SK-N-DZ (cell line): Measurements from ENCODE around the gene FAM169A. TPM values are rescaled to one million over a fixed set of nuclear protein-coding genes. Genes with fewer than 3 reads are reported as not detected.
A peak's percentile ranks its signal among the peaks of the same experiment; 100 is the strongest.
"Not testable (repeated sequence)": the region's sequence is repeated elsewhere in the genome, so short reads cannot be mapped to it uniquely, and the experiment has no call there.

Experiments
- DNase-seq: peaks from one replicate; pipeline ENCODE4 v3.0.0-alpha.2; 2015; ENCODE audit warnings: low spot score
- polyA plus RNA-seq, 2 experiments: library from polyadenylated mRNA; depleted of rRNA; stranded (reverse); fragments of >200 nt; gene quantifications; 2 replicates each; pipeline ENCODE4 v1.2.3, GENCODE V29; 2014

FAM169A gene, protein sequence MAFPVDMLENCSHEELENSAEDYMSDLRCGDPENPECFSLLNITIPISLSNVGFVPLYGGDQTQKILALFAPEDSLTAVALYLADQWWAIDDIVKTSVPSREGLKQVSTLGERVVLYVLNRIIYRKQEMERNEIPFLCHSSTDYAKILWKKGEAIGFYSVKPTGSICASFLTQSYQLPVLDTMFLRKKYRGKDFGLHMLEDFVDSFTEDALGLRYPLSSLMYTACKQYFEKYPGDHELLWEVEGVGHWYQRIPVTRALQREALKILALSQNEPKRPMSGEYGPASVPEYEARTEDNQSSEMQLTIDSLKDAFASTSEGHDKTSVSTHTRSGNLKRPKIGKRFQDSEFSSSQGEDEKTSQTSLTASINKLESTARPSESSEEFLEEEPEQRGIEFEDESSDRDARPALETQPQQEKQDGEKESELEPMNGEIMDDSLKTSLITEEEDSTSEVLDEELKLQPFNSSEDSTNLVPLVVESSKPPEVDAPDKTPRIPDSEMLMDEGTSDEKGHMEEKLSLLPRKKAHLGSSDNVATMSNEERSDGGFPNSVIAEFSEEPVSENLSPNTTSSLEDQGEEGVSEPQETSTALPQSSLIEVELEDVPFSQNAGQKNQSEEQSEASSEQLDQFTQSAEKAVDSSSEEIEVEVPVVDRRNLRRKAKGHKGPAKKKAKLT
- 11.2 and 12.0 TPM in 2 replicates for polyA plus RNA-seq (2014; cell fraction: cytosol; rRNA removed)
- 16.5 and 17.6 TPM in 2 replicates for polyA plus RNA-seq (2014; cell fraction: nucleus; rRNA removed)

DNA sequence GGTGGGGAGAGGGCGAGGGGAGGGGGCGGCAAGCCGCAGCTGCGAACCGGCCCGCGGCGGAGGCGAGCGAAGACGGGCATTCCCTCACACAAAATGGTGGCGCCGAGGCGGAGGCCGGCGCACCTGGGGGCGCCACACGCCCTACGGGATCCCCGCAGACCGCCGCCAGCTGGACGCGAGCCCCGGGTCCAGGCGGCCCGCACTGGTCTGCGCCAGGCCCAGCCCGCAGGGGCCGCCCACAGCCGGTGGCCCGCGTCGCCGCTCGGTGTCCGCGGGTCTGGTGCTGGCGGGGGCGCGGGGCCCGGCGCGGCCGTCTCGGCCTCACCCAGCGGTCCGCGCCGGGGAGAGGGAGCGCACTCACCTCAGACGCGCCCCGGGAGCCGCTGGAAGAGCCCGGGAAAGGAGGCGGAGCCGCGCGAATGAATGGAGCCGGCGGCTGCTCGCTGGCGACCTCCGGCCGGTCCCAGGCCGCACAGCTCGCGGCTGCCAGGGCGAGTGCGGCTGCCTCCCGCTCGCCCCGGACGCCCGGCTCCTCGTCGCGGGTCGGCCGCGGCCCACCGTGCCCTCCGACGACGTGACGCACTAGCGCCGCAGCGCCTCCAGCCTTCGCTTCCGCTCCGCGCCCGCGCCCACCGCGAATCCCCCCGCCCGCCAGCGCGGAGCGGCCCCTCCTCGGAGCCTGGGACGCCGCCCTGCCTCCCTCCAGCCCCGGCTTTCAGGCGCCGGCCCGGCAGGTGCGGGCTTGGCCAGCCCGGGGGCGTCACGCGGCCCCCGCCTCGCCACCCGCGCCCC is at the start of gene FAM169A:
Gene FAM169A, minus strand, starts transcription at position 584 of the 792 bp plus-strand sequence. CDS start 24,711 bp downstream, outside the sequence.
- peak; percentile 45 for DNase-seq

DNA sequence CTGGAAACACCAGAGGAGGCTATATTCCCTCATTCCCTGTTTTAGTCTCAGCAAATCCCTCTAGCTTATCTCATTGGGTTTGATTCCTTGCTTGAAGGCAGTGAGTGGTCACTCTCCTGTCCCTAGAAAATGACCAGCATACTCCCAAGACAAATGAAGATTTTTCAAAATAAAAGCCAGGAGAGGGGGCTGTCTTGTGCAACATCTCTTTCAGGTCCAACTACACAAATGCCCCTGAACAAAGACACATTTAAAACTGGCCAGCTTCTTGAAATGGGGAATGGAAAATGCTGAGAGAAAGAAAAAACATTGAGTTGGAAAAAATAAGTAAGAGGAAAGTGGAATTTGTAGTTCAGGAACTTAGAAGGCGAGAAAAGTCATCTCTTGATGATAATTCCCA is 49.3 kb upstream of the FAM169A start:
- DNase-seq = no peak

DNA sequence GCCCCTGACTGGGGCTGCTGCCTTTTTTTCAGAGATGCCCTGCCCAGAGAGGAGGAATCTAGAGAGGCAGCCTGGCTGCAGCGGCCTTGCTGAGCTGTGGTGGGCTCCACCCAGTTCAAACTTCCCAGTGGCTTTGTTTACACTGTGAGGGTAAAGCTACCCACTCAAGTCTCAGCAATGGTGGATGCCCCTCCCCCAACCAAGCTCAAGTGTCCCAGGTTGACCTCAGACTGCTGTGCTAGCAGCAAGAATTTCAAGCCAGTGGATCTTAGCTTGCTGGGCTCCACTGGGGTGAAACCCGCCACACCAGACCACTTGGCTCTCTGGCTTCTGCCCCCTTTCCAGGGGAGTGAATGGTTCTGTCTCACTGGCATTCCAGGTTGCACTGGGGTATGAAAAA is 45.2 kb upstream of the FAM169A start:
- DNase-seq = not testable (repeated sequence)

DNA sequence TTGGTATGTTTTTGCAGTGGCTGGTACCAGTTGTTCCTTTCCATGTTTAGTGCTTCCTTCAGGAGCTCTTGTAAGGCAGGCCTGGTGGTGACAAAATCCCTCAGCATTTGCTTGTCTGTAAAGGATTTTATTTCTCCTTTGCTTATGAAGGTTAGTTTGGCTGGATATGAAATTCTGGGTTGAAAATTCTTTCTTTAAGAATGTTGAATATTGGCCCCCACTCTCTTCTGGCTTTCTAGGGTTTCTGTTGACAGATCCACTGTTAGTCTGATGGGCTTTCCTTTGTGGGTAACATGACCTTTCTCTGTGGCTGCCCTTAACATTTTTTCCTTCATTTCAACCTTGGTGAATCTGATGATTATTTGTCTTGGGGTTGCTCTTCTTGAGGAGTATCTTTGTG is 43.7 kb upstream of the FAM169A start:
- not testable (repeated sequence) for DNase-seq

DNA sequence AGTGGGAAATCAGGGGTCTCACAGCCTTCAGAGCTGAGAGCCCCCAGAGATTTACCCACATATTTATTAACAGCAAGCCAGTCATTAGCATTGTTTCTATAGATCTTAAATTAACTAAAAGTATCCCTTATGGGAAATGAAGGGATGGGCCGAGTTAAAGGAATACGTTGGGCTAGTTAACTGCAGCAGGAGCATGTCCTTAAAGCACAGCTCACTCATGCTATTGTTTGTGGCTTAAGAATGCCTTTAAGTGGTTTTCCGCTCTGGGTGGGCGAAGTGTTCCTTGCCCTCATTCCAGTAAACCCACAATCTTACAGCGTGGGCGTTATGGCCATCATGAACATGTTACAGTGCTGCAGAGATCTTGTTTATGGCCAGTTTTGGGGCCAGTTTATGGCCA is 42.0 kb upstream of the FAM169A start:
- not testable (repeated sequence) for DNase-seq

DNA sequence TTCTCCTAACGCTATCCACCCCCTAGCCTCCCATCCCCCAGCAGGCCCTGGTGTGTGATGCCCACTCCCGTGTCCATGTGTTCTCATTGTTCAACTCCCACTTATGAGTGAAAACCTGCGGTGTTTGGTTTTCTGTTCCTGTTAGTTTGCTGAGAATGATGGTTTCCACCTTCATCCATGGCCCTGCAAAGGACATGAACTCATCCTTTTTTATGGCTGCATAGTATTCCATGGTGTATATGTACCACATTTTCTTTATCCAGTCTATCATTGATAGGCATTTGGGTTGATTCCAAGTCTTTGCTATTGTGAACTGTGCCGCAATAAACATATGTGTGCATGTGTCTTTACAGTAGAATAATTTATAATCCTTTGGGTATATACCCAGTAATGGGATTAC is 38.5 kb upstream of the FAM169A start:
- not testable (repeated sequence) for DNase-seq

DNA sequence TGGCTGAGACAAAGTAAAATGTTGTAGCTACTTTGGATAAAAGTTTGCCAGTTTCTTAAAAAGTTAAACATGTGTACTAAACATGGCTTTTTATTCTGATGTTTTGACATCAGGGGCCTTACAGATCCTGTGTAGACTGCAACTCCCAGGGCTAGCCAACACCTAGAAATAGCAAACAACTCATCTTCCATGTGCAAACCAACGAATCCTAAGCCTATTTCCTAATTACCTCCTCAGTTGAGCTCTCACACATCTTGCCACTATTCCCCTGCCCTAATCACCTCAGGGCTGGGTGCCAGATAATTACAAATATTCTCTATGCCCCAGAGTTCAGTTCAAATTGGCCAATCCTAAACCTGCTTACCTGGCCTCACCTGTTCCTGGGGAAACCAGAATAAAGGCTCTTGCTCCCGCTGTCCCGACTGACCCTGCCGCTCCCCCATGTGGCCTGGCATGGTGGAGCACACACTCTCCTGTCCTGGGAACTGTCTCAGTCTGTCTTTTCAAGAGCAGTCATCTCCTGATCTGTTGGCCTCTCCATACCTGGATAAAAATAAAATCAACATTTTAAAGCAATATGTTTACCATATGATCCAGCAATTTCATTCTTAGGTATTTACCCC is 37.1 kb upstream of the FAM169A start:
- DNase-seq = peak; percentile 30

DNA sequence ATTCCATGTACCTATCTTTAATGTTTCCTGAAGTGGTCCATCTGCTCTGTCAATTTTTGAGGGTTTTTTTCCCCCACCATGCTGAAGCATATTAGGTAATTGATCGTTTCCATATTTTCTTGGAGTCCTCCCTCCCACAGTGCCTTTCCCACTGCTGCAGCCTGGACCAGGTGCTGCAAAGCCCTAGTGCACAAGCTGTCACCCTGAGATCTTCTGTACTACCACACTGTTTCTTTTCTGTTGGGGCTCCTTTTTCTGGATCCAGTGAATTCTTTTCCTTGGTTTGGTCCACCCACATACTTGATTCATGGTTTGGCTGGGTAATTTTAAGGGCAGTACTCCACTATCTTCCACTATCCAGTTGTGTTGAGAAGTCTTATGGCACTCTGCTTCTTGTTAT is 30.9 kb upstream of the FAM169A start:
- DNase-seq = no peak

DNA sequence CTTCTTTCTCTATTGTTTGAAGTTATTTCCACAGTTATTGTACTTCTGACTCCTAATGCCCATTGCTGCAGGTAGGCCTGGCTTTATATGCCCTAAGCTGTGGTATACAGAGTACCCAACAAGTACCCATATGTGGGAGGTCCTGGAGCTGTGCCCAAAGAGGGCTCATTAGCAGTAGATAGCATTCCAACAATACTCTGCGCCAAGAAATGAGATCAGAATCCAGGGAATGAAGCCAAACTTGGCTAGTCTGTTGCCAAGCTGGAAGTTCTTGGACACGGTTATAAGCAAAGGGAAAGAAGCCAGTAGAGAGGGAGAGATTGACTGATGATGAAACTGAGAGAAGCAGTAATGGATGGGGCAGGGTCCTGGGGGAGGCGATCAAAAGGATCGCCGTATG is 29.7 kb upstream of the FAM169A start:
- DNase-seq = no peak

DNA sequence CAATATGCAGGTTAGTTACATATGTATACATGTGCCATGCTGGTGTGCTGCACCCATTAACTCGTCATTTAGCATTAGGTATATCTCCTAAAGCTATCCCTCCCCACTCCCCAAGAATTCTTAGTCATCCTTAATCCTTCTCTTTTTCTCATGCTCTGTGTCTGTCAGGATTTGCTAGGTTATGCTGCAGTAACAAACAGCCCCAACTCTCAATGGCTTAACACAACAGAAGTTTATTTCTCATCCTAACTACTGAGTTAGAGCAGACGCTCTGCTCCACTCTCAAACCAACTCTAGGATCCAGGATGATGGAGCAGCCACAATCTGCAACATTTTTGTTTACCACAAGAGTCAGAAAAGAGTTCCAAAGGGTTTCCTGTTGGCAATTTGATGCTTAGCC is 28.2 kb upstream of the FAM169A start:
- no peak for DNase-seq

DNA sequence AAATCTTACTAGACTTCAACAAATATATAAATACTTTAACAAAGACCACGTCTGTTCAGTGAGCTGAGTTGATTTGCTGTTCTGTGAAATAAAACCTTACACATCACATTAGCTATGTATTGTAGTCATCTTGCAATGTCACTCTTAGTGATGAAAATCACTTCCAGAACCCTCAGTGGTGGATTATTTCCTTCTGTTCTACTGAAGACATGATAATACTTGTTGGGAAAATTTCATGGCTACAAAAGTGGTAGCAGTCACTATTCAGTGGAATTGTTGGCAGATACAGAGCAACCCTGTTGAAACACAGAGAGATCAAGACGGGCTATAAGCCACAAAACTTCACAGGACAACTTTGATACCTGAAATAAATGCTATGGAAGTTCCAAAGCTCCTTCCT is 26.7 kb upstream of the FAM169A start:
- no peak for DNase-seq

DNA sequence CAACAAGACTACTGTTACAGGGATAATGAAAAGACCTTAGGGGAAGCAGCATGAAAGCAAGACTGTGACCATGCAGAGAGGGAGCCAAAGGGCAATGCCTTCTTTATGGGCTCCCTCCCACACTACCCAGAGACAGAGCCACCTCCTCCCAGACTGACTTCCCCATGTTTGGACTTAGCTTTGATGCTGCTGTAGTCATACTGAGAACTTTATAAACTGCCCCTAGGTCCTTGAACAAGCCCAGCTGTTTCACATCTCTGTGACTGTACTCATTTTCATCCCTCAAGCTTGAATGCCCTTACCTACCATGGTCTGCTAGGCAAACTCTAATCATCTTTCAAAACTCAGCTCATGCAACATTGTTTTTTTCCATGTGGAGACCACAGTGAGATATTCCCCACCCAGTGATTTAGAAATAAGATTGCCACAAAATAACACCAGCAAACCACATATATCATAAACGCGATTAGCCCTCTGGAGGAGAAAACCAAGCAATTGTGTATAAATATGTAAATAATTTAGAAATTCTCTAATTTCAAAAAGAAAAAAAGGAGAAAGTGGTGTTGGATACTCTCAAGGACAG is 23.4 kb upstream of the FAM169A start:
- DNase-seq = no peak

DNA sequence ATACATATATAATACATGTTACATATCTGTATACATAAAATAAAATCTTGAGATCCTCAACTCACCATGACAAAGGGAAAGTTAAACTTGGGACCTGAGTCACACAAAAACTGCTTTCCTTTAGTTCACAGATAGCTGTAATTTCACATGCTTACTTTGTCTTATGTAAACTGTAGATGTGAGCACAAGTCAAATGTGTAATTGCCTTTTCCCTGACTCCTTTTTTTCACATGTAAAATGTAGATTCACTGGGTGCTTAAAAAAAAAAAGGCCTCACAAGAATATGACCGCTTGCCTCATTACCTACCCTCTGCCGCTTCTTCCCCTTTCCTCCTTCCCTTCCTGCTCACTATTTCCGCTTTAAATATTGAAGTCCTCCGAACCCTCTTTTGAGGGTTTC is 21.9 kb upstream of the FAM169A start:
- DNase-seq = no peak

DNA sequence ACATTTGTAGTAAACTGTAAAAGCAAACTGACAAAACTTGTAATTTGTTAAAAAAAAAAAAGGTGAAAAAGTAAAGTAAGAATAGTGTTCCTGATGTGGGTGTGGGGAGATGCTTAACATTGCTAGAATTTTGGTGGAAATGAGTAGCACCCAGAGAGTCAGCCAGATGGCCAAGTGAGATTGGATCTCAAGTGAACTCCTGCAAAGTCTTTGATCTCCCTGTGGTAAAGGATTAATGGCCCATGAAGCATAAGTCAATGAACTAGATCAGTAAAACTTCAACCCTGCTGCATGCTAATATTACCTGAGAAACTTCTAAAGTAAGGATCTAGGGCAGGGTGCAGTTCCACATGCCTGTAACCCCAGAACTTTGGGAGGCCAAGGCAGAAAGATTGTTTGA is 19.0 kb upstream of the FAM169A start:
- DNase-seq = no peak

DNA sequence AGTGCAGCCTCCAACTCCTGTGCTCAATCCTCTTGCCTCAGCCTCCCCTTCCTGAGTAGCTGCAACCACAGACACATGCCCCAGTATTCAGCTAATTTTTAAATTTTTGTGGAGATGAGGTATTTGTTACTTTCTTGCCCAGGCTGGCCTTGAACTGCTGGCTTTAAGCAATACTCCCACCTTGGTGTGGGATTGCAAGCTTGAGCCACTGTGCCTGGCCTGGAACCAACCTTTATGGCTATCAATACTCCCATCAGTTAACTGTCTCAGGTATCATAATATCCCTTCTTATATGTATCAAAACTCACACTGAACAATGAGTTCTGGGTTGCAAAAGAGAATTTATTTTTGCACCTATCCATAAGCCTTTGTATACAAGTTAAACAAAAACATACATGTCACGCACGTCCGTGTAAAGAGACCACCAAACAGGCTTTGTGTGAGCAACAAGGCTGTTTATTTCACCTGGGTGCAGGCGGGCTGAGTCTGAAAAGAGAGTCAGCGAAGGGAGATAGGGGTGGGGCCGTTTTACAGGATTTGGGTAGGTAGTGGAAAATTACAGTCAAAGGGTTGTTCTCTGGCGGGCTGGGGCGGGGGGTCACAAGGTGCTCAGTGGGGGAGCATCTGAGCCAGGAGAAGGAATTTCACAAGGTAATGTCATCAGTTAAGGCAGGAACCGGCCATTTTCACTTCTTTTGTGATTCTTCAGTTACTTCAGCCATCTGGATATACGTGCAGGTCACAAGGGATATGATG is 16.4 kb upstream of the FAM169A start:
- DNase-seq = not testable (repeated sequence)

DNA sequence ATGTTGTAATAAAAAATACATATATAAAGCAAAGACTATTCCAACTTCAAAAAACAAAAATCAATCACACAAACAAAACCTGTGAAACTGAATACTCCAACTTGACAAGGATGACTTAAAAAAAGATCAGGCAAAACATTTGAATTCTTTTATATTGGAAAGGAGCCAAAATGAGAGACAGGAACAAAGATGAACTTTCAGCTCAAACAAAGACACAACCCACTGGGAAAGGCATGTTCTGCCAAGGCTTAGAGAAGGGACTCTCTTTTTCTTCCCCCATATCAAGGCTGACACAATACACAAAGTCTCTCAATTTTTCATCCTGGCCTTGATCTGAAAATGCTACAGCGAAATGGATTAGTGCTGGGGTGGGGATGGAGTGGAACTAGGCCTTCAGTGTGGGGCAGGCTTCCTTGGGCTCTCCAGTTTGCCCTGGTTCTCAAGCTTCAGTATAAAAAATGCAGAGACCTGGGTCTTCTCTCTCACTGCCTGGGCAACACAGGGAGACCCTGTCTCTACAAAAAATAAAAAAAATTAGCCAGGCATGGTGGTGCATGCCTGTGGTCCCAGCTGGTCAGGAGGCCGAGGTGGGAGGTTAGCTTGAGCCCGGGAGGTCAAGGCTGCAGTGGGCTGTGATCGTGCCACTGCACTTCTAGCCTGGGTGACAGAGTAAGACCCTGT is 11.6 kb upstream of the FAM169A start:
- no peak for DNase-seq

DNA sequence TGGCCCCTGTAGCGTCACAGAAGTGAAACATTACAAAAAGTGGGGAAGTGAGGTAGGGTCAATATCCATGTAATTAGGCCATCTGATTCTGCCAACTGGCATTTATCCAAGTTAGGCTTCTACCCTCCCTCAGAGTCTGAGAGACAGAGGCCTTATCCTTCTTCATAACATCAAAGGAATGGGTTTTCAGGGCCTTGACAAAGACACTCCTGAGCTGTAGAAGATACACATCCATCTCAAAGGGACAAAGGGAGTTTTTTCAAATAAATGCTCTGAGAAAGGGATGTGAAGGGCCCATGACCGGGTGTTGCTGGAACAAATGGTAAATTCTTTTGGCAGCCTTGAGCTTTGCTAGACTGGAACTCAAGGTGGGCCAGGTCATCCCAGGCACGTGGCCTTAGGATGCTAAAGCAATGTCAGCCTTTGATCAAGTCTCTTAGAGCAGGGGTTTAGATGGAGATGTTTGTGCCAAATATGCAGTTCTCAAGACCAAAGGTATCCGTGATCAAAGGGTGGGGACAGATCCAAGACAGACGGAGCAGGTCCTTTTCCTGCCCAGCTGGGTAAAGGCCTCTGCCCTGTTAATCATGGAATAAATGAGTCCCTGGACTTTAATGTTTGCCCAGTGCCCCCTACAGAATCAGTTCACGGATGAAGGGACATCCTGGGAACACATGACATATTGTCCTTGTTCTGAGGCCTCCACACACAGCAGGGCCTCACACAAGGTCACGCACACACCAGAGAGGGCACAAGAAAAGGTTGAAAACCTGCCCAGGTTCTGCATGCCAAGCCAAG is 10.0 kb upstream of the FAM169A start:
- DNase-seq = no peak

DNA sequence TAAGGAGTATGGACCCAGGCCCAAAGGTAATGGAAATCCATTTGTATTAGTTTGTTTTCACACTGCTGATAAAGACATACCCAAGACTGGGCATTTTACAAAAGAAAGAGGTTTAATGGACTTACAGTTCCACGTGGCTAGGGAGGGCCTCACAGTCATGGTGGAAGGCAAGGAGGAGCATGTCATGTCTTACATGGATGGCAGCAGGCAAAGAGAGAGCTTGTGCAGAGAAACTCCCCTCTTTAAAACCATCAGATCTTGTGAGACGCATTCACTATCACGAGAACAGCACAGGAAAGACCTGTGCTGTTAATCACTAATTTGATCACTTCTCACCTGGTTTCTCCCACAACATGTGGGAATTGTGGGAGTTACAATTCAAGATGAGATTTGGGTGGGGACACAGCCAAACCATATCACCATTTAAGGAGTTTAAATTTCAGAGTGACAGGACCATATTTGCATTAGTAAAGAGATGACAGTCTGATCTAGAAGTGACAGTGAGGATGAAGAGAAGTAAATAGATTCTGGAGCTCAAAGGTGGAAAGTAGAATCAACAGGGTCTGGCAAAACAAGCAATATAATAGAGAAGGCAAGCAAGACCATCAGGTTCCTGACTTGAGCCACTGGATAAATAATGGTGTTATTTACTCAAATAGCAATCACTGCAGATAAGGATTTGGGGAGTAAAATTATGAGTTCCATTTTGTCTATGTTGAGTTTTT is 7.5 kb upstream of the FAM169A start:
- no peak for DNase-seq
